Superior temporal gyrus (tissue), 1 donor: ENCODE measurements around the gene SVEP1.
"Not testable (repeated sequence)": the region's sequence is repeated elsewhere in the genome, so short reads cannot be mapped to it uniquely, and the experiment has no call there.

ENCODE experiments used
- DNase-seq: peaks from one replicate; pipeline ENCODE4 v3.0.0-alpha.2; 2016; ENCODE audit errors: extremely low spot score

Gene SVEP1

DNA sequence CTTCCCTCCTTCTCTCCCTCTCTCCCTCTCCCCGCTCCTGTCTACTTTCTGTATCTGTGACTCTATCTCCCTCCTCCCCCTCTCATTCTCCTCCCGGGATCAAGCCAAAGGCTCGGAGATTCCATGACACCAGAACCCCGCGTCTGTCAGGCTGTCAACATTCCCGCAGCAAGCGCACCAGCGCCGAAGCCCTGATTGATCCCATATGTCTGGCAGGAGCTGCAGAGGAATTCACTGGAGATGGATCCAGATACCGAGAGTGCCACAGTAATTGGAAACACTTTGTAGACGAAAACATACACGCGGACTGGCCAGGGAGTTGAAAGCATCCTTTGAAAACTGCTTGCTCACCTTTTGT lies 300 bp upstream of the SVEP1 start:
- peak; percentile 47 for DNase-seq

- peak; percentile 53 for DNase-seq
These were observed 937 bp downstream of the SVEP1 start for GRCh38 chr9:110578575-110579033.

GRCh38 chr9:110575945-110576344 lies 3.6 kb downstream of the SVEP1 start:
- no peak for DNase-seq

DNA sequence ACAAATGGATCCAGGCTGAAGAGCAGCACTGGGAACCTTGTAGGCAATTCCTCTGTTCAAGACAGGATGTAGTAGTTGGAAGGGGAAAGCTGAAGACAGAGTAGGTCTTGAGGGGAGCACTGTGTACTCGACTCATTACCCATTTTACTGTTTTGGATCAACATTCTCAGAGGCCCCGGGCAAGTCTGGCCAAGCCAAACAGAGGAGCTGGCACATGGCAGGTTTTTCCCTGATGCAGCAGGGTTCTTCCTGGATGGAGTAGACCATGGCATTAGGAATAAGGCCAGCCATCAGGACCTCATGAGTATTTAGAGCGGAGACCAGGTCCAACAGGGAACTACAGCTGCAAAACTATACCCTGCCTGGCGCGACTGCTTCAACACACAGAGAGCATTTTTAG lies 4.4 kb downstream of the SVEP1 start:
- no peak for DNase-seq

DNA sequence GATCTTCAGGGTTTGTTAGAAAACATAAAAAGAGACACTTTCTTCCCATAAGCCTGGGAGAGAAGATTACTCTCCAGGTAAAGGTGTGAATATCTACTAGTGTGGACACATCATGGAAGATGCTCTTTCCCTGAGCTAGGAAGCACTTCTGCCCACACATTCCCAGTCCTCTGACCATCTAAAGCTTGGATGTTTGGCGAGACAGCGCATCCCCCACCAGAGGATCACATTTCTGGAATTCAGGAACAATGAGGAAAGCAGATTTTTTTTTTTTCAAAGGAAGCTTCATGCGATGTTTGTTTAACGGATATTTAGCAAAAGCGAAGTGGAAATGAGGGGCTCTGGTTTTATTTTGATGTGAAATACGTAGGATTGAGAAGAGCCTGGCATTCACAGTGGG lies 6.2 kb downstream of the SVEP1 start:
- DNase-seq = no peak

GRCh38 chr9:110571801-110572483 lies 7.6 kb downstream of the SVEP1 start:
- DNase-seq = no peak

- DNase-seq = no peak
These were observed 13.4 kb downstream of the SVEP1 start for GRCh38 chr9:110566156-110566555.

- DNase-seq = no peak
These were observed 17.7 kb downstream of the SVEP1 start for GRCh38 chr9:110561826-110562225.

GRCh38 chr9:110559869-110560268 lies 19.7 kb downstream of the SVEP1 start:
- DNase-seq = no peak

DNA sequence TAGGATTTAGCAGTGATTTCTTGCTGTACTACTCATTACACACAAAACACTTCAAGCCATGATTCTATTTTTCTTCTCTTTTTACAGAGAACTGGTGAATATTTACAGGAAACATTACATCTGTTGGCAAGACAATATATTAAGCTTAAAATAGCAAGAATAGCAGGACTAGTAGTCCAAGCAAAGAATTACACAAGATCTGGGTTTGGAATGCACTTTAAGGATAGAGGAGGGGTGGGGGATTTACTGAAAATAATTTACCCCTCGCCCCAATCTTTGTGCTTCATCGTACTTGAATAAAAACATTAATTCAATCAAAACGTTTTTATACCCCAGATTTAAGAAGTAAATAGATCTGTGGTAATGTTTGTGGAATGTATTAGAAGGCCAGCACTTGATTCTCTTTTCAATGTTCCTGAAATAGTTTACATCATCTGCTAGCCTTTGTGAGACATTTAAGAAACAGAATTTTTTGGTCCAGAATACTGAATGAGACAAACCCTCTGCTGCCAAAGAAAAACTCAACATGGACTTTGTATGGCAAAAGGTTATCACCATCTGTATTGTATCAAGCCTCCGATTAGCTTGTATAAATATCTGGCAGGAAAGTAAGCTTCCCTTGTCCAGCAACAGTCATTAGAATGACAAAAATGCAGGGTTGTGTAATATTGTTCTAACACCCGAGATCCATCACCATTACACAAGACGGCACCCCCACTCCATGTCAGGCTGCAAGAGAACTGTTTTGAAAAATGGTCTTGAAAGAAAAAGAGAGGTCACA lies 23.8 kb downstream of the SVEP1 start:
- no peak for DNase-seq

DNA sequence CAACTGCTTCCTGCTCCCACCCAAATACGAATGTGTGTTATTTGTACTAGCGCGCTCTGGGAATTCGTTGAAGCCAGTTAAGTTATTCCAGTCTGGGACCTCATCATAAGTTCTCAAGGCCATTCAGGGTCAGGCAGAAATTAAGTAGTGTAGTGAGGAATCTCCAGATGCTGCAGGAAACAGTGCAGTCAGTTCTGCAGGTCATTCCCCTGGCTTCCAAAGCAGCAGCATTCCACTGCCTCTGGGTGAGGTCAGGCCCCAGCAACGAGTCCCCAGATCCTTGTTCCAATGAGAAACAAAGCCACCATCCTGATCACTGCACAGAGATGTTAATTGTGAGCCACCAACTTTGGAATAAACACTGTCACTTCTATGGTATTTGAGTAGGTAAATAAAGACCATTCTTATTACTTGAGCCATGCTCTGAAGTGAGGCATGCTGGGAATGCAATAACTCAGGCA lies 33.1 kb downstream of the SVEP1 start:
- no peak for DNase-seq

DNA sequence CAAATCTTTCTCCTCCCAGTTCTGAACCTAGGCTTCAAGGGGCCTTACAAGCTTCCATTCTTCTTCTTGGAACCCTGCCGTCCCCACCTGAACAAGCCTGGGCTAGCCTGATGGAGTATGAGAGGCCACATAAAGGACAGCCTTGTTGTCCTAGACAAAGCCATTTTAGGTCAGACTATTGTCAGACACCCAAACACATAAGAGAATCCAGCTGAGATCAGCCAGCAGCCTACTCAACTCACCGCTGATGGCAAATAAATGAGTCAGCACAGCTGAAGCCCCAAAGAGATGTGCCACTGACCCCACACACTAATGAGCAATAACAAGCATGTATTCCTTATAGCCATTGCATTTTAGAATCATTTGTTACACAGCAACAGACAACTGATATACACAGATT lies 33.8 kb downstream of the SVEP1 start:
- peak; percentile 54 for DNase-seq

DNA sequence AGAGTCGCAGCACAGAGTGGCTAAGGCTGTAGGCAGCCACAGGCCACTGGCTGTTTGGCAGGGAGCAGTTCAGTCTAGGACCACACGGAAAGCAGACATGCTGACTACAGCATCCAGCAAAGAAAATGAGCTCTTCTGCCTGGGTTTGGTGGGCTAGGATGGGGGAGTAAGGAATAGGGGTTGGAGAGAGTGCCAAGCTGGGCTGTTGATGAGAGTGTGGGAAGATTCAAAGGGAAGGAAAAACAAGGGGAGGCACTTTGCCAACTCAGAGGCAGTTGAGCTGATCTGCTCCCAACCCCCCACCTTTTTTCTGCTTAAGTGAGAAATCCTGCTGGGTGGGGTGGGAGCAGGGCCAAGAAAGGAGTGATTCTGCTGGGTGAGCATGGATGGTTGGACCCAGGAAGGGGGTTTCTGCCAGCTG lies 35.9 kb downstream of the SVEP1 start:
- DNase-seq = no peak

DNA sequence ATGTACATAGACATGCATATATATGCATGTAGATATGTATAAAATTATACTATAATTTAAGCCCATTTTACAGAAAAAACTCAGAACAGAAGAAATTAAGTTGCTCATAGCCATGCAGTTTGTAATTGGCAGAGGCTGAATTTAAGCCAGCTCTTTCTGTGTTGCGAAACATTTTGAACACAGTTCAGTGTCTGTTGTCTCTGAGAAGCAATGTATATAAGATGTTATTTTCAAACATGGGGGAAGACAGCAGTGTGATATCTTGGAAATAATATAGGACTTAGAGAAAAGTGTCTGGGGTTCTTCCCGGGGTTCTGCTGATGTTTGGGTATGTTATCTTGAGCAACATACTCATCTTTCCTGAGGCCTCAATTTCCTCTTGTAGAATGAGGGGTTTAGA lies 37.6 kb downstream of the SVEP1 start:
- no peak for DNase-seq

DNA sequence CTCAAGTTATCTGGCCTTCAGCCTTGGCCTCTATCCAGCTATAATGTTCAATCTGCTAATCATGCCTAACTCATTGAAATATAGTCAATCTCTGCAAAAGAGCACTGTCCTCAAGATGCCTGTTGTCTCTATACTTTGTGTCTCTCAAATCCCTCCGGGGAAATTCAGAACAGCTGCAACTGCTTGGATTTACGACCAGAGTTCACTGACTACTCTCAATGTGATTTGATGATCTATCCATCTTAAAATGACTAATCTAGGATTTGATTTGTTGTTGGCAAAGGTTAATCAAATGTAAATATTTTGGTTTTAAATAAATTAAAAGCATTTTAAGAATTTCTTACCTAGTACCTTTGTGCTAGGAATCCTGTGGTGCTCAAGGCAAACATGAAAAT lies 40.9 kb downstream of the SVEP1 start:
- DNase-seq = no peak

GRCh38 chr9:110537841-110538646 lies 41.5 kb downstream of the SVEP1 start:
- no peak for DNase-seq

DNA sequence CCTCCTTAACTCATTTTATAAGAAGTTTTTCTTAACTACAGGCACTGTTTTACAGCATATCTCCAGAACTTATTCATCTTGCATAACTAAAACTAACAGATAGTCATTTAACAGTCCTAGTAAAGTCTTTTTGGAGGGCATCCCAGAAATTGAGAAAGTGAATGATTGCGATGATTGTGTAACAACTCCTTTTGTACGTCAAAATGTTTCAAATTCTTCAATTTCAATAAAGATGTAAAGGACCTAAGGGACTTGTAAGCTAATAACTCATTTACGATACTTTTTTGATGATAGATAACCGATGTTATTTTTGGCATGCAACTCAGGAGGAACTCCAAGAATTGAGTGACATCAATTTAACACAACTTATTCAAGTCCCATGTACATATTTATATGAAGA lies 42.7 kb downstream of the SVEP1 start:
- DNase-seq = no peak

DNA sequence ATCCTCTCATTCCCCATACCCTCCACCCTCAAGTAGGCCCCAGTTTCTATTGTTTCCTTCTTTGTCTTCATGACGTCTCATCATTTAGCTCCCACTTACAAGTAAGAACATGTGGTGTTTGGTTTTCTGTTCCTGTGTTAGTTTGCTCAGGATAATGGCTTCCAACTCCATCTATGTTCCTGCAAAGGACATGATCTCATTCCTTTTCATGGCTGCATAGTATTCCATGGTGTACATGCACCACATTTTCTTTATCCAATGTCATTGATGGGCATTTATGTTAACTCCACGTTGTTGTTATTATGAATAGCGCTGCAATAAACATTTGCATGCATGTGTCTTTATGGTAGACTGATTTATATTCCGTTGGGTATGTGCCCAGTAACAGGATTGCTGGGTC lies 45.4 kb downstream of the SVEP1 start:
- DNase-seq = not testable (repeated sequence)

DNA sequence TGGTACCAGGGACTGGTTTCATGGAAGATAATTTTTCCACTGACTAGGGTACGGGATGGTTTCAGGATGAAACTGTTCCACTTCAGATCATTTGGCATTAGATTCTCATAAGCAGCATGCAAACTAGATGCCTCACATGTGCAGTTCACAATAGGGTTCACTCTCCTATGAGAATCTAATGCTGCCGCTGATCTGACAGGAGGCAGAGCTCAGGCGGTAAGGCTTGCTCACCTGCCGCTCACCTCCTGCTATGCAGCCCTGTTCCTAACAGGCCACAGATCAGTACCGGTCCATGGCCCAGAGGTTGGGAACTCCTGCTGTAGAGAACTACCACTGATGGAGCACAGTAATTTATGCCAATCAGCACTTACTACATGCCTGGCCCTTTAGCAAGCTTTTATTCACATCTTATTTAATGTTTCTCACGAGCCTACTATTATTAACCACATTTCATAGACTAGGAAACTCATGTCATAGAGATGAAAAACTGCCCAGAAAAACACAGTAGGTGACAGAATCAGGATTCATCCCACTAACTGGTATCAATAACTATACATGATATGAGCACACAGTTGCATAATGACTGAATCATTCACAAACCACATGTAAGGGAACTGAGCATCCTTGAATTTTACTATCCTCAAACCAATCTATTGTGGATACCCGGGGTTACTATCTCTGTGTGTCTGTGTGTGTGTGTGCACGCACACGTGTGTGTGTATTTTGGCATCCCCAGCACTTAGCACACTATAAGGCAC lies 46.5 kb downstream of the SVEP1 start:
- DNase-seq = no peak

DNA sequence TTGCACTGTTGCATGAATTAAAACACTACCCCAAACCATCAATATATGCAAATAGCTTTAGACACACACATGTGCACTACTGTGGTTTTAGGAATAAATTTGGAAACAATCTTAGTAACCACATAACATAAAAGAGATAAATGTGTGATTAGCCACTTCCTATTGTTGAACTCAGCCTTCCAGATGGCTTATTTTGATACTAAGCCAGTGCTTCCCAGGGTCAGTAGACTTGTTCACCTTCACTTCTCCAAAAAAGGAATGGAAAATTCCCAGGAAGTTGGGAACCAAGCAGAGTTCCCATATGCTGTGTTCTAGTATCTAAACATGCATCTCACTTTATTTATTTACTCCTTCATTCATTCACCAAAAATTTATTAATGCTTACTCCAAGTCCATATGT lies 47.8 kb downstream of the SVEP1 start:
- DNase-seq = no peak

DNA sequence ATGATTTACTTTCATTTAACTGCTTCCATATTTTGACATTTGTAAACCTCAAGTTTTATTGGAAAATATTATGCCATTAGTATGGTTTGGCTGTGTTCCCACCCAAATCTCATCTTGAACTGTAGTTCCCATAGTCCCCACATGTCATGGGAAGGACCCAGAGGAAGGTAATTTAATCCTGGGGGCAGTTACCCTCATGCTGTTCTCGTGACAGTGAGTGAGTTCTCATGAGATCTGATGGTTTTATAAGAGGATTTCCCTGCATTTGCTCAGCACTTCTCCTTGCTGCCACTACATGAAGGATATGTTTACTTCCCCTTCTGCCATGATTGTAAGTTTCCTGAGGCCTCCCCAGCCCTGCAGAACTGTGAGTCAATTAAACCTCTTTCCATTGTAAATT lies 48.3 kb downstream of the SVEP1 start:
- not testable (repeated sequence) for DNase-seq

- DNase-seq = no peak
These were observed 50.9 kb downstream of the SVEP1 start for GRCh38 chr9:110528645-110529044.
